Measurements from ENCODE around the gene DMAC2L. TPM values are rescaled to one million over a fixed set of nuclear protein-coding genes. Genes with fewer than 3 reads are reported as not detected.
A peak's percentile ranks its signal among the peaks of the same experiment; 100 is the strongest.

DMAC2L gene
- total RNA-seq, 4 donors from 2014 or later: 16.5 to 19.1 (median 17.4) TPM

- no peak for TF ChIP-seq CTCF (IDR thresholded peaks at IDR 0.05)
- ATAC-seq (ENCODE audit: low FRiP score) (no peak), DNase-seq (ENCODE audit: low spot score) (no peak)
Observed at GRCh38 chr14:50288146-50288545, 24.0 kb upstream of the DMAC2L start.

- TF ChIP-seq CTCF (IDR thresholded peaks at IDR 0.05): no peak
- DNase-seq (ENCODE audit: low spot score): no peak
- no peak for ATAC-seq (ENCODE audit: low FRiP score)
Observed at GRCh38 chr14:50290306-50290705, 21.8 kb upstream of the DMAC2L start.

- no peak for TF ChIP-seq CTCF (IDR thresholded peaks at IDR 0.05)
- DNase-seq (ENCODE audit: low spot score): no peak
- ATAC-seq (ENCODE audit: low FRiP score): no peak
Observed at GRCh38 chr14:50299585-50299984, 12.5 kb upstream of the DMAC2L start.

GRCh38 chr14:50301914-50302313 lies 10.2 kb upstream of the DMAC2L start:
- ATAC-seq (ENCODE audit: low FRiP score) (no peak), DNase-seq (ENCODE audit: low spot score) (no peak)
- TF ChIP-seq CTCF (IDR thresholded peaks at IDR 0.05): no peak

- no peak for TF ChIP-seq CTCF (IDR thresholded peaks at IDR 0.05)
- DNase-seq (ENCODE audit: low spot score) (no peak), ATAC-seq (ENCODE audit: low FRiP score) (peak; percentile 93)
Observed at GRCh38 chr14:50303744-50304471, 8.2 kb upstream of the DMAC2L start.

- TF ChIP-seq CTCF (IDR thresholded peaks at IDR 0.05): no peak
- ATAC-seq (ENCODE audit: low FRiP score): no peak
- no peak for DNase-seq (ENCODE audit: low spot score)
Observed at GRCh38 chr14:50308363-50308915, 3.7 kb upstream of the DMAC2L start.

GRCh38 chr14:50310445-50310844 lies 1.7 kb upstream of the DMAC2L start:
- TF ChIP-seq CTCF (IDR thresholded peaks at IDR 0.05): no peak
- no peak for ATAC-seq (ENCODE audit: low FRiP score)
- no peak for DNase-seq (ENCODE audit: low spot score)
